H1 (cell line): Measurements from ENCODE around the gene BSG.

Experiments
- ATF2 ChIP-seq: IDR thresholded peaks from 2 replicates; pipeline ENCODE4 v1.6.1; 2012; ENCODE audit warnings: low read length, inconsistent platforms
- CEBPB ChIP-seq: IDR thresholded peaks from 2 replicates; pipeline ENCODE4 v1.6.1; 2012; ENCODE audit warnings: low read depth, low read length
- CHD1 ChIP-seq: IDR thresholded peaks from 2 replicates; pipeline ENCODE4 v1.6.1; 2012; ENCODE audit warnings: low read depth, low read length, improper control_type of control experiment
- CTCF ChIP-seq, 3 experiments: IDR thresholded peaks; 1 replicate in 2 of 3; 2 replicates in 1 of 3; pipeline versions ENCODE4 v1.5.1 to v1.6.1; 2011; ENCODE audit warnings: low read length in 3 of 3, mild to moderate bottlenecking in 3 of 3, inconsistent platforms in 2 of 3, low read depth in 1 of 3, moderate library complexity in 1 of 3; ENCODE audit not compliant: insufficient read depth in 1 of 3; ENCODE audit errors: control extremely low read depth in 1 of 3
- EP300 ChIP-seq, 2 experiments: IDR thresholded peaks; 1 replicate in 1 of 2; 2 replicates in 1 of 2; pipeline ENCODE4 v1.6.1; 2011 to 2012; ENCODE audit warnings: low read depth in 2 of 2, low read length in 2 of 2, mild to moderate bottlenecking in 2 of 2, borderline replicate concordance in 1 of 2, inconsistent platforms in 1 of 2, moderate library complexity in 1 of 2
- EZH2 ChIP-seq: fragments of 200-600 bp; sonication (generic); IDR thresholded peaks from 2 replicates; pipeline ENCODE4 v1.7.1; 2012; ENCODE audit warnings: low read depth, mild to moderate bottlenecking, moderate library complexity, low read length, inconsistent platforms; ENCODE audit not compliant: severe bottlenecking
- POLR2A ChIP-seq, 2 experiments: IDR thresholded peaks; 1 replicate in 1 of 2; 2 replicates in 1 of 2; pipeline ENCODE4 v1.6.1; 2011; ENCODE audit warnings: low read depth in 2 of 2, low read length in 2 of 2, mild to moderate bottlenecking in 2 of 2; ENCODE audit errors: control extremely low read depth in 1 of 2
- SP1 ChIP-seq: IDR thresholded peaks from 2 replicates; pipeline ENCODE4 v1.6.1; 2011; ENCODE audit warnings: low read depth, low read length
- TBP ChIP-seq: IDR thresholded peaks from 2 replicates; pipeline ENCODE4 v1.6.1; 2011; ENCODE audit warnings: low read depth, low read length, improper control_type of control experiment
- USF2 ChIP-seq: IDR thresholded peaks from 2 replicates; pipeline ENCODE4 v1.6.1; 2011; ENCODE audit warnings: low read length, improper control_type of control experiment
- YY1 ChIP-seq: IDR thresholded peaks from 2 replicates; pipeline ENCODE4 v1.6.1; 2011; ENCODE audit warnings: low read depth, mild to moderate bottlenecking, low read length

- TF ChIP-seq YY1 (0 out of 2 replicates have a peak, but pooled peaks have one; percentile 13), POLR2A (IDR thresholded peaks at IDR 0.05; ENCODE audit: control extremely low read depth in 1 of 2, low read depth in 2 of 2, low read length in 2 of 2) (no peak), CEBPB (no peak), USF2 (no peak), CTCF (IDR thresholded peaks at IDR 0.05; ENCODE audit: control extremely low read depth in 1 of 3, insufficient read depth in 1 of 3, low read depth in 1 of 3, low read length in 3 of 3) (peak; percentile 75 to 88 (median 75)), TBP (no peak), EP300 (IDR thresholded peaks at IDR 0.05; ENCODE audit: borderline replicate concordance in 1 of 2, low read depth in 2 of 2, low read length in 2 of 2) (no peak), CHD1 (no peak), SP1 (no peak), ATF2 (no peak), EZH2 (no peak)
These were observed 15.8 kb downstream of the BSG start for GRCh38 chr19:588093-588740.
